HG03521 (cell line): Measurements from ENCODE around the gene YARS1.

ENCODE experiments used
- ATAC-seq: cut with Tn5 transposase; IDR thresholded peaks from one replicate; pipeline ENCODE4 v1.9.1; 2021; ENCODE audit warnings: mild to moderate bottlenecking, moderate library complexity; ENCODE audit not compliant: unreplicated experiment

Gene YARS1

DNA sequence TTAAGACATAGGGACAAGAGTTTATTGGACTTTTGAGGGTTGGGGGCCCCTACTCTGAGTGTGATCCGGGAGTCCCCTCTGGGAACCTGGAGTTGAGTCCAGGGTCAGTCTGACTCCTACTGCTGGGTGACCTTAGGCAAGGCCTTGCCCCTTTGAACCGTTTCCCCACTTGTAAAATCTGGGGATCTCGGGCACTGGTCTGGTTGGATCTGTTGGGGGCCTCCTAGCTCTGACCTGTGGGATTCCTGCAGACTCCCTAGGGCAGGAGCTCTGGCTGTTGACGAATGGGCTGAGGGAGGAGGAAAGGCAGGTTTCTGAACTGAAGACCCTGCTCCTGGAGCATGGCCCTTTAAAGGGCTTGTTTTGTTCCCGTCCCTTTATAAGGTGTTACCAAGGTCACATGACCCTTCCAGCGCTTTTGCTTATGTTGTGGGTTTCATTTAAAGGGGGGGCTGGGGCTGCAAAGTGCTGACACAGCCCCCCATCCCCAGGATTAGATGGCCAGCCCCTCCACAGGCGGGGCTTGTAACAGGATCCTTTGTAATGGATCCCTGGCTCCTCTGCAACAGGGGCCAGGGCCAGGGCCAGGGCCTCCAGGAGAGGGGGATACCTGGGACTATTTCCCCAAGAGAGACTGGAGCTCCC is 50.7 kb downstream of the YARS1 start:
- ATAC-seq = no peak

DNA sequence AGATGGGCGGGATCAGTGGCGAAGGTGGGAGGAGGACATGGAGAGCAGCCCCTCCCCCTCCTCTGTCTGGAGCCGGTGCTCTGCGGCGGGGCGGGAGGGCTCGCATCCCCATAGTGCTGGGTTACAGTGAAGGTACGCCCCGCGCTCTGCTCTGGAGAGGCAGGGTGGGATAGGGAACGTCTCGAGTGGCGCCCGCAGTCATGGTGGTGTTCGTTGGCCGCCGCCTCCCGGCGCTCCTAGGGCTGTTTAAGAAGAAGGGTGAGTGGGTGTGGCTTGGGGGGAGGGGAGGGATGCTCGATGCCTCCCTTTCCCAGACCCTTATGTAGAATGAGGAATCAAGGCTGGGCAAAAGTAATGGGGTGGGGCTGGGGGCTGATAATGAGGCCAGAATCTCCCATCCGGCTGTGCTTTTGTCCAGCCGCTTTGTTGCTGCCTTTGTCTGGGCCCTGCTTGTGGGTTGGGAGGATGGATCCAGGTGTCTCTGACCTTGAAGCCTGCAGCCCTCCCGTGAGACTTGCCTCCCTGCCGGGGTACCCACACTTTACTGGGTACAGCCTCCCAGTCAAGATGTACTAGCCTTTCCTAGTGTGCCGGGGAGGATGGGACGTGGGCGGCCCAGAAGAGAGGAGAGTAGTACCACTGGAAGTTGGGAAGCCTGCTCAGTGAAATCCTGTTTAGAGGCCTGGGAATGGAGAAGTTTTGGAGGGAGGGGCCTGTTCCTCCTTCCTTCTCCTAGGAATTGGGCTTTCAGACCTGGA is 51.4 kb downstream of the YARS1 start:
- ATAC-seq = no peak

DNA sequence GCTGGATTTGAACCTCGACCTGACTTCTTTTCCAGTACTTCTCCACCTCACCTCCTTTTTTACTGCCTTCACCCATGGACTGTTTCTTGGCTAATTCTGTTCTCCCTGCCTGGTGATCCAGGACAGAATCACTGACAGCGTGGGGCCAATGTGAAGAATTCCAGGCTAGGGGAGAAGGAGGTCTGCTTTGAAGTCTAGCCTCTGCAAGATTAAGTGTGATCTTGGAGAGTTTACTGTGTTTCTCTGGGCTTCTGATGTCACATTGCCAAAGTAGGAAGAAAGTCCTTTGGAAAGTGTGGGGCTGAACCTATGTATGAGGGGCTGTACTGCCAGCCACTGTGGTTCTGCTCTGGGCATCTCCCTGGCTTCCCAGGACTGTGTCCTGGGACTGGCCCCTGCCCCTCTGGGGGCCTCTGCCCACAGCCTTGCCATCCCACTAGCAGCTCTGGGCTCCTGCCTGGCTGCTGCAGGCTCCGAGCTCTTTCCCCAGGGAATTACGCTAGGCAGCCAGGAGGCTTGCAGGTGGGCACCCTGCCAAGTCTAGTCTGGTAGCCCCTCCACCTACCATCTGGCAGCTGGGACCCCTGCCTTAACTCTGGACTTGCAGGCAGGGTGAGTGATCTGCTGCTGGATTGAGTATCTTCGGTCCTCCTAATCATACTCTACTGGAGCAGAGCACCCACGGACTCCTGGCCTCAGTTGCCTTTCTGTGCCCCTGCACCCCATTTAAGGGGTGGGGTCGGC is 52.2 kb downstream of the YARS1 start:
- no peak for ATAC-seq

DNA sequence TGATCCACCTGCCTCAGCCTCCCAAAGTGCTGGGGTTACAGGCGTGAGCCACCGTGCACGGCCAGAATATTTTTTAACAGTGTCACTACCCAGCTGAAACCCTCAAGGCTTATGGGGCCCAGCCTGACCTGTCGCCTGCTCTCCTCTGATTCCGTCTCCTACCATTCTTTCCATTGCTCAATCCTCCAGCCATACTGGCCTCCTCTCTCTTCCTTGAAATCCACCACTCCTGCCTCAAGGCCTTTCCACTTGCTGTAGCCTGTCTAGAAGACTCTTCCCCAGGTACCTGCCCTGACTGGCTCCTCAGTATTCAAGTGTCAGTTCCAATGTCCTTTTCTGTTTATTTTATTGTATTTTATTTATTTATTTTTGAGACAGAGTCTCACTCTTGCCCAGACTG is 53.9 kb downstream of the YARS1 start:
- ATAC-seq = no peak

DNA sequence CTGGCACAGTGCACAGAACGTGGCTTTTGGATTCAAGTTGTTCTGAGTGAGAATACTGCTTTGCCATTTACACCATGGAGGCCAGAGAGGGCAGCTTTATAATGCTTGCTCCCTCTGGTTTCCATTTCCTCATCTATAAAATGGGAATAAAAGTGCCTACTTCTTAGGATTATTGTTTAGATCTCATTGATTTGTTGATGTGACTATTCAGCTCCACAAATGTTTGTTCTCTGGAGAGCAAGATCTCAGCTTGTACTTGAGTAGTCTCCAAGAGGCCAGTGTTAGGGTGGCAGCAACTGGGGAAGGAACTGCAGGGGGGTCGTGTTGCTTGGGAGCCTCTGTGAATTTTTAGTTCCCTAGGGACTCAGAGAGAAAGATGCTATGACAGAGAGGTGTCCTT is 55.2 kb downstream of the YARS1 start:
- no peak for ATAC-seq

DNA sequence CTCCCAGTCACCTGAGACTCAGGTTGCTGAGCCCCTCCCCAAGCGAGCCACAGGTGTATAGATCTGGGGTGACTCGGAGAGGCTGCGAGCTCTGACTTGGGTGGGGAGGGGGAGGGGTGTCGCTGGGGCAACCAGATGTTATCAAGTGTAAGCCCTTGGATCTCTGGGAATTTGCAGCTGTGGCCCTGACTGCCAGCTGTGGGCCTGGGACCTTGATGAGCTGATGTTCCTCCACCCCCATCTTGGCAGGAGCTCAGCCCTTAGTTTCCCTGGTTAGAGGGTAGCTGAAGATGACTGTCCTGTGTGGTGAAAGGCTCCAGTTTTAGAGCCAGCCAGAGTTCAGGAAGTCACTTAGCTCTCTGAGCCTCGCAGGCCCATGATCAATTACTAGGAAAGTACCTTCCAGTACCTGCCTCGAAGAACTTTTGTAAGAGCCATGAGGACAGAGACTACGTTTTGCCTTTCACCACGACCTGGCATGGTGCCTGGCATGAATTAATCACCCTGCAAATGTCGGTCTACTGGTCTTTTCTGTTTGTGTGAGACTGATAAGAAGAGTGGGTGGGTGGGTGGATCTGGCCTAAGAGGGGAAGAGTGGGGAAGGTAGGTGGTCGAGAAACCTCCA is 55.8 kb downstream of the YARS1 start:
- no peak for ATAC-seq

DNA sequence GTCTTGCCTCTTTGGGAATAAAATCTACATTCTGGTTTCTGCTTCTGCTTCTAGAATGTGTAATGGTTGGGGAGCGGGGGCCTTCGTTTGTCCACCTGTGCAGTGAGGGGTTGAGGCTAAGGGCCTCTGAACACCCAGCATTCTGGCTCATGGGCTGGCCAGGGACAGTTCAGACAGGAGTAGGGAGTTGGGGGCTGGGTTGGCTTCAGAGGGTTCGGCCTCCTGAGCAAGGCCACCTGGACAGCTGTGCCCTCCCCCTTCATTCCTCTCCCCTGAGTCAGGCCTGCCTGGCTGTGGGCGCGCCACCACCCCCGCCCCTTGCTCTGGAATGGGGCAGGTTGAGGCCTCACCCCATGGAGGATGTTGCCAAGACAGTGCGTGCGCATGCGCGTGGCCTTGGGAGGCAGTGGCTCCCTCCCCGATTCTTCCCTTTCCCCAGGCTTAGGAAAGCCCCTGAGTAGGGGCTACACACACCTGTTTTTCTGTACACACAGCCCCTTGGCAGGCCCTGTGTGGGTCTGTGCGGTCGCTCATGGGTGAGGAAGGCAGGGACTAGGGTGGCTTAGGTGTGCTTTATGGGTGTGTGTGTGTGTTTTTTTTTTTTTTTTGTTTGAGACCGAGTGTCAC is 57.0 kb downstream of the YARS1 start:
- no peak for ATAC-seq

DNA sequence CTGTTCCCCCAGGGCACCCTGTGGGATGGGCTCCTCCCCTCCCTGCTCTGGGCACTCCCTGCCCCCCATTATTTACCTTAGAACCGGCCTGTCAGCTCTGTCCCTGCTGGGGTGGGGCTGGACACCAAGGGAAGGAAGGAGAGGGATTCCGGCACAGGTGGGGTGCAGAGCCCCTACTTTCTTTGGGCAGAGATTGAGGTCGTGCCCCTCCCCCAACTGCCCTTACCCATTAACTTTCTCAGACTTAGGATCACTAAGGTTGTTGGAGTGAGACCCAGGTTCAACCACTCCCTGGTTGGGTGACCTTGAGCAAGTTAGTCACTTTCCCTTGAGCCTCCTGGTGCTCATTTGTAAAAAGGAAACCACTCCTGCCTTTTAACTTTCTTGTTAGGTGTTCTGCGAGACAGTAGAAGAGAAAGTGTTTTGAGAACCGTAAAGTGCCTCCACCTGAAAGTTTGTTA is 57.6 kb downstream of the YARS1 start:
- no peak for ATAC-seq

DNA sequence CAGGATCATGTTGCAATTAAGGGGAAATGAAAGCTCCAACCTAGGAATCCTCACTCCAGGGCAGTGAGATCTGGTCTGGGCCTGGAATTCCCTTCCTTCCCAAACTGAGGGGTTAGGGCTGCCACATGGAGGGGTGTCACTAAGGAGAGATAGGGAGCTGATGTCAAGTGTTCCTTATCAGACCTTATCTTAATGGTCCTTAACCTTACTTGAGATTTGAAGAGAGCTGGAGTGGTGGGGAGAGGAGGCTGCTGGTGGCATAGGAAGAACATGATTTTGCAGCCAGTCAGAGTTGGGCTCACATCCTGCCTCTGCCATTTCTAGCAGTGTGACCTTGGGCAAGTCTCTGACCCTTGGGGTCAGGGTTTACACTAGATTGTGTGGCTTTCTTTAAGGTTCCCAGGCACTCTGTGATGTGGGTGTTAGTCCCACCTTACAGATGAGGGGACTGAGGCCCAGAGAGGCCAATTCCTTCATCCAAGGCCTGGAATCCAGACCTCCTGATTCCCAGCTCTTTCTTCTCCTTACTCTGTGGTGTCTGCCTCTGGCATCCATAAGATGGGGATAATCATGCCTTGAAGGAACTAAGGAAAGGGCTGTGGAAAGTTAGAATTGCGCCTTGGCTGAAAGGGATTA is 58.2 kb downstream of the YARS1 start:
- ATAC-seq = no peak

DNA sequence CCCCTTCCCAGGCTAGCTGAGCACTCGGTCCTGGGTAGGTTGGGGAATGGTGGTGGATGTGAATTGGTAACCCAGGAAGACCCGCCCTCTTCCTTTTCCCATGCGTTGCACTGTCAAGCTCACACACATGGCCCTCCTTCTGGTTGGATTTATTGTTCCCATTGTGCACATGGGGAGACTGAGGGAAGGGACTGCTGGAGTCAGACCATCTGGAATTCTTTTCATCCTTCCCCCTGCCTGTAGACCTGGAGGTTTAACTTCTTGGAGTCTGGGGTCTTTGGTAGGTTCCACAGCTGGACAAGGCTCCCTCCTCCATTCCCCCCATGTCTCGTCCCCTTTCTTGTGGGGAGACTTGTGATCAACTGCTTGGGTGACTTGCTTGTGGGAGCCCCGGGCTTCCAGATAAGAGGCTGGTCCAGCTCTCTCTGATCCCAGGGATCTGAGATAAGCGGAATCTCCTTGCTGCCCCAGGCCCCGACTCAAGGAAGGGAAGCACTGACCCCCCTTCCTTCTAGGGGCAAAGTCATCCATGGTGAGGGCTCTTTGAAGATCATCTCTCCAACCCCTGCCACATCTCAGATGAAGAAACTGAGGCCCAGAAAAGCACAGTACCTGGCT is 58.9 kb downstream of the YARS1 start:
- ATAC-seq = no peak

DNA sequence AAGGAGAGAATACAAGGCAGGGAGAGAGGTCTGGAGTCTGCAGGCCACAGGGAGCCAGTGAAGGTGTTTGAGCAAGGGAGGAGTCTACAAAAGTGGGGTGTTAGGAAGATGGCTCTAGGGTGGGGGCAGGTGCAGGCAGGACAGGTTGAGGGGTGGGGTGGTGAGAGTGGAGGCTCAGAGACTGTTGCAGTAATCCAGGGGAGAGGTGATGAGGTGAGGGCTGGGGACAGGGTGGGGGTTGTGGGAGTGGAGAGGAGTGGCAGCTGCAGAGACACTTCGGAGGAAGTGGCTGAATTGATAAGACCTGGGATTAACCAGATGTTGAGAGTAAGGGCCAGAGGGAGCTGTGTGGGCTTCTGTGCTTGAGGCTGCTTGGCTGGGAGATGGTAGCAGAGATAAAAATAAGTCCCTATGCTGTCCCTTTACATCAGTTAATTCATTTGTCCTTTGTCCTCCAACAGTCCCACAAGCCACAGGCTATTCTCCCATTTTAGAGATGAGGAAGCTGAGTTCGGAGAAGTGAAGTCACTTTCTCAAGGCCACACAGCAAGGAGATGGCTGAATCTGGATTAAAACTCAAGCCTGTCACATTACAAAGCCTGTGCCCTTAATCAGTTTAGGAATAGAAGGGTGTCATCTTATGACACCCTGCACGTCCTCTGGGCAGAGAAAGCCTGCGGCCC is 59.8 kb downstream of the YARS1 start:
- ATAC-seq = no peak

DNA sequence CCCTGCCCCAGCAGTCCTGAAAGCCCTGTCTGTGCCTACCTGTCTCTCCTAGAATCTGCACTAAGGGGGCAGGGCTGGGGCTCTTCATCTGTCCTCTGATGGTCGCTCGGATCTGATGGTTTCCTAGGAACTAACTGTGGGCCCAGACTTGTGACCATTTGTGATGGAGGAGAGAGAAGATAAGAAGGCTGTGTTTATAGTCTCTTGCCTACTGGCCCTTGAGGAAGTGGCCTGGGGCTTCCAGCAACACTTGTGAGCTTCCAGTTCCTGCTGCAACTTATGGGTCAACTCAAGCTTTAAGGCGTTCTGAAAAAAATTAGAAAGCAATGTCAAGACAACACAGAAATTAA is 61.4 kb downstream of the YARS1 start:
- no peak for ATAC-seq

DNA sequence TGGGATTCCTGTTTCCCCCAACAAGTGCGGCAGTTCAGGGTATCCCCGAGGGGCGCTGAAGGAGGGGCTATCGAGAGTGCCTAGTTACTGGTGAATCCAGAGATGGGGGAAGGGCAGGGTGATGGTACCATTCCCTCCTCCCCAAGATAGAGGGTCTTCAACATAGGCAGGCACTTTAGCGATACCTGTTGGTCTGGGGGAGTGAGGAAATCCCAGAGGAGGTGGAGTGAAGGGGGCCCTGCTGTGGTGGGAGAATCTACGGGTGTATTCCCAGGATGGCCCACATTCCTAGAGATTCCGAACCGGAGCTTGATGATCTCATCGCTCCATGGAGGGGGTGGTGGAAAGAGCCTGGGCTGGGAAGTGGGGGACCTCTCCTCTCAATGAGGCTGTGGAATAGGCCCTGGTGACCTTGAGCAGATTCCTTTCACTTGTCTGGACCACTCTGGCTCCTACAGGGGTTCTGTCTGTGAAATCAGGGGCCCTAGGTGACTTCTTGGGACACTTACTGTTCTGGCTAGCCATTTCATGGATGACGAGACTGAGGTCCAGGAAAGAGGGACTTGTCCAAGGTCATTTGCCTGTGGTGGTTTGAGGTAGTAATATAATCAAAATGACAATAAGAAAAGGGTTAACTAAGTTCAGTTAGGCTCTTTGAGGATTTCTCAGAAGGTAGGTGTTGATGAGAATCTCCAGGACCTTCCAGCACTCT is 61.9 kb downstream of the YARS1 start:
- no peak for ATAC-seq

DNA sequence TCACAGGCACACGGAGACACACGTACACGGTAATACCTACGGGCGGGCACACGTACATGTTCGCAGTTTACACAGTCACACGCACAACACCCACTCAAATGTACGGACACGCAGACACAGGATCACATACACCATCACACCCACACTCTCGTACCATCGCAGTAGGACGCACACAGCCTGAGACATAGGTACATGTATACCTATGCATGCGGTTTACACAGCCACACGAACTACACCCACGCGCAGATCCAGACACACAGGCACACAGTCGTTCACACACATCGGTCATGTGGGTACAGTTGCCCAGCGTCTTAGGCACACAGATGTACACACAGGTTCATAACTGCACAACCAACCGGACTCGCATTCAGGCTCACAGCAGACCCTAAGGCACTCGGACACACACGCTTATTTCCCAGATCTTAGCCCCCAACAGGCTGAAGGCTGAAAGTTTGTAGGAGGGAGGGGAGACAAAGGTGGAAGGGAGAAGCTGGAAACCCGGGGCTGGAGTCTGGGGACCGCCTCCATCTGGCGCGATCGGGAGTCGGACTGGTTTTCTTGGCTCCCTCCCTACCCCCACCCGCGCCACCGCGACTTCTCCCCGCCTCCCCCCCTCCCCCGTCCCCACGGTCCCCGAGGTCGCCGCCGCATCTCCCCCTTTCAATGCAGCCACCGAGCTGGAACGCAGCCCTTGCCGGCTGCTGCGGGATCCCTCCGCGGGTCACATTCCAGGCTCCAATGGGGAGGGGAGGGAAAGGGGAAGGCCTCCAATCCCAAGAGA is 62.7 kb downstream of the YARS1 start:
- ATAC-seq = no peak

DNA sequence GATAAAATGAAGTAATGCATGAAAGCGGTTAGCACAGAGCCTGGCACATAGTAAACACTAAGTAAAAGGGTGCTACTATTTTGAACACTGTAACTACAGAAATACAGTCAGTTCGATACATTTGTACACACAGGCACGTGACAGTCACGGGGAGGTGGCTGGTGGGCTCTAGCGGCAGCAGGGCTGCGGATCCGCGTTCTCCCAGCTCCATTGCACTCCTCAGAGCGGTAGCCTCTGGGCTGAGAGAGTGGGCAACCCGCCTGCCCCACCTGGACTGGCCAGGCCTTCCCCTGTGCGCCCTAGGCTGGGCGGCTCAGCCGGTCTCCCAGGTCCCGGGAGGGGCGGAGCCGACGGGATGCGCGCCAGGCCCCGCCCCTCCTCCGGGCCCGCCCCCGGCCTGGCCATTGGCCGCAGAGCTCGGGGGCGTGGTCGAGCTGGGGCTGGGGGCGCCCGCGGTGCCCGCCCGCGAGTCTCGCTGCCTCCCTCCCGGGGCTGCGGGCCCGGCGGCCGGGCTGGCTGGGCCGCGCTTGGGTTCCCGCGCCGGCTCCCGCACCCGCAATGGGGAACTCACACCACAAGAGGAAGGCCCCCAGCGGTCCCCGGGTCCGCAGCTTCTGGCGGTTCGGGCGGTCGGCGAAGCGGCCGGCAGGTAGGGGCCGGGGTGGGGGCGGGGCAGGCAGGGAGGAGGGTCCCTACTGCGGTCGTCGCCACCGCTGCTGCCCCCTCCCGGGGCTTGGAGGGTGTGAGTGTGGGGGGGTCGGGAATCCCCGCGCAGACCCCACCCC is 63.4 kb downstream of the YARS1 start:
- peak; percentile 69 for ATAC-seq

DNA sequence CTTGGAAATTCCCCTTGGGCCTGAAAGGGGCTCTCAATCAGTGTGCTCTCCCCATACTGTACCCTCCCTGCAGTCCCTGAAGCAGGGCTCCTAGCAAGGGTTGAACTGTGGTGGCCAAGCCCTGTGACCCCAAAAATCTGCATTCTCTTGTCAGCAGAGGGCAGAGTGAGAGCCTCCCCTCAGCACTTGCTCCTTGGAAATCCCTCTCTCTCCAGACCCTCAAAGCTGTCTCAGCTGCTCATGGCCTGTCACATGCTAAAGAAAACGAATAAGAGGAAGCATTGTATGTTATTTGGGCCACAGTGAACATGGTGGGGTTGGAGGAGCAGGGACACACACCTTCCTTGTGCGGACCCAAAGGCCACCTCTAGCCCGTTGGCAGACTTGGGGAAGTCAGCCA is 67.4 kb downstream of the YARS1 start:
- ATAC-seq = no peak

DNA sequence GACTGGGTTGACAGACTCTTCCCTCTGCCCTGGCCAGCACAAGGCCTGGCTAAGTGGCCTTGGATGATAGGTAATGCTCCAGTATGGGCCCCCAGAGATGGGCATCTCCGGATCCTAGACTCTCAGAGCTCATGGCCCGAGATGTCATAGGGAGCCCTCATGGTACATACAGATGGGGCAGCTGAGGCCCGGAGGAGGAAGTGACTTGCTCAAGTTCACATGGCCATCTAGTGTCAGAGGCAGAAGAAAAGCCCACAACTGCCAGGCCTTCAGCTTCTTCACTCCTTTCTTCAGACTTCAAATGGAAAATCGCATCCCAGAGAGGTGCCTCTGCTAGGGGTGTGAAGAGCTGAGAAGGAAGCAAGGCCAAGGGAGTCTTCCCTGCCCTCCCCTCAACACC is 67.8 kb downstream of the YARS1 start:
- ATAC-seq = no peak
